Mesothelial cell of epicardium (in vitro differentiated cells): ENCODE data around the gene OR8S1. TPM values are rescaled to one million over a fixed set of nuclear protein-coding genes. Genes with fewer than 3 reads are reported as not detected.
"Not testable (repeated sequence)": the region's sequence is repeated elsewhere in the genome, so short reads cannot be mapped to it uniquely, and the experiment has no call there.

Source experiments
- DNase-seq, 2 experiments: peaks; one replicate each; pipeline ENCODE4 v3.0.0; 2021; ENCODE audit warnings: low spot score in 2 of 2; ENCODE audit not compliant: unreplicated experiment in 2 of 2
- H3K27ac Mint-ChIP-seq: 2 replicates; pipeline ENCODE4 v1.8.0; 2021; ENCODE audit warnings: mixed read lengths
- H3K27me3 Mint-ChIP-seq: 2 replicates; pipeline ENCODE4 v1.8.0; 2021; ENCODE audit warnings: low read depth, mixed read lengths
- H3K36me3 Mint-ChIP-seq: 2 replicates; pipeline ENCODE4 v1.8.0; 2021; ENCODE audit warnings: mixed read lengths
- H3K4me1 Mint-ChIP-seq: 2 replicates; pipeline ENCODE4 v1.8.0; 2021; ENCODE audit warnings: mixed read lengths
- H3K4me3 Mint-ChIP-seq: 2 replicates; pipeline ENCODE4 v1.8.0; 2021; ENCODE audit warnings: mild to moderate bottlenecking, moderate library complexity, mixed read lengths
- H3K9me3 Mint-ChIP-seq: 2 replicates; pipeline ENCODE4 v1.8.0; 2021; ENCODE audit warnings: mixed read lengths
- total RNA-seq: library from RNA; stranded (reverse); gene quantifications from 3 replicates; pipeline ENCODE4 v1.2.1, GENCODE V29; 2021
- TF ChIP-seq, protein P1 (sequence below): fragments of 200-600 bp; sonication (generic); IDR thresholded peaks from one replicate; pipeline ENCODE4 v1.5.0; 2021; ENCODE audit warnings: antibody characterized with exemption; ENCODE audit not compliant: unreplicated experiment

The OR8S1 gene
- total RNA-seq, 1 donor from 2014 or later, result not detected

DNA sequence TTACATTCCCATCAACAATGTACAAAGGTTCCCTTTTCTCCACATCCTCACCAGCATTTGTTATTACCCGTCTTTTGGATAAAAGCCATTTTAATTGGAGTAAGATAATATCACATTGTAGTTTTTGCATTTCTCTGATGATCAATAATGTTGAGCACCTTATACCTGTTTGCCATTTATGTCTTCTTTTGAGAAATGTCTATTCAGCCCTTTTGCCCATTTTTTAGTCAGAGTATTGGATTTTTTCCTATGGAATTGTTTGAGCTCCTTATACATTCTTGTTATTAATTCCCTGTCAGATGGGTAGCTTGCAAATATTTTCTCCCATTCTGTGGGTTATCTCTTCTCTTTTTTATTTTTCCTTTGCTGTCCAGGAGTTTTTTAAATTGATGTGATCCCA is 10.7 kb upstream of the OR8S1 start:
- no peaks in the 10 kb centered on the region for H3K36me3 Mint-ChIP-seq
- no peaks in the 10 kb centered on the region for H3K27me3 Mint-ChIP-seq
- H3K4me1 Mint-ChIP-seq, result no peaks in the 10 kb centered on the region
- DNase-seq, result no peak
- no peak overlapping the region for H3K4me3 Mint-ChIP-seq
- H3K27ac Mint-ChIP-seq, result no peak overlapping the region
- TF ChIP-seq, protein P1, sequence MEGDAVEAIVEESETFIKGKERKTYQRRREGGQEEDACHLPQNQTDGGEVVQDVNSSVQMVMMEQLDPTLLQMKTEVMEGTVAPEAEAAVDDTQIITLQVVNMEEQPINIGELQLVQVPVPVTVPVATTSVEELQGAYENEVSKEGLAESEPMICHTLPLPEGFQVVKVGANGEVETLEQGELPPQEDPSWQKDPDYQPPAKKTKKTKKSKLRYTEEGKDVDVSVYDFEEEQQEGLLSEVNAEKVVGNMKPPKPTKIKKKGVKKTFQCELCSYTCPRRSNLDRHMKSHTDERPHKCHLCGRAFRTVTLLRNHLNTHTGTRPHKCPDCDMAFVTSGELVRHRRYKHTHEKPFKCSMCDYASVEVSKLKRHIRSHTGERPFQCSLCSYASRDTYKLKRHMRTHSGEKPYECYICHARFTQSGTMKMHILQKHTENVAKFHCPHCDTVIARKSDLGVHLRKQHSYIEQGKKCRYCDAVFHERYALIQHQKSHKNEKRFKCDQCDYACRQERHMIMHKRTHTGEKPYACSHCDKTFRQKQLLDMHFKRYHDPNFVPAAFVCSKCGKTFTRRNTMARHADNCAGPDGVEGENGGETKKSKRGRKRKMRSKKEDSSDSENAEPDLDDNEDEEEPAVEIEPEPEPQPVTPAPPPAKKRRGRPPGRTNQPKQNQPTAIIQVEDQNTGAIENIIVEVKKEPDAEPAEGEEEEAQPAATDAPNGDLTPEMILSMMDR, result no peak
- H3K9me3 Mint-ChIP-seq, result peaks cover 37% of the 10 kb centered on the region

DNA sequence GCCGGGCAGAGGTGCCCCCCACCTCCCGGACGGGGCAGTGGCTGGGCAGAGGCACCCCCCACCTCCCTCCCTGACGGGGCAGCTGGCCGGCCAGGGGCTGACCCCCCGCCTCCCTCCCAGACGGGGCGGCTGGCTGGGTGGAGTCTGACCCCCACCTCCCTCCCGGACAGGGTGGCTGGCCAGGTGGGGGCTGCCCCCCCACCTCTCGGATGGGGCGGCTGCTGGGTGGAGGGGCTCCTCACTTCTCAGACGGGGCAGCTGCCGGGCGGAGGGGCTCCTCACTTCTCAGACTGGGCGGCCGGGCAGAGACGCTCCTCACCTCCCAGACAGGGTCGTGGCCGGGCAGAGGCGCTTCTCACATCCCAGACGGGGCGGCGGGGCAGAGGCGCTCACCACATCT is 5.1 kb upstream of the OR8S1 start:
- H3K27me3 Mint-ChIP-seq, H3K4me1 Mint-ChIP-seq, H3K36me3 Mint-ChIP-seq, DNase-seq, H3K9me3 Mint-ChIP-seq, H3K27ac Mint-ChIP-seq, H3K4me3 Mint-ChIP-seq: not testable (repeated sequence)

DNA sequence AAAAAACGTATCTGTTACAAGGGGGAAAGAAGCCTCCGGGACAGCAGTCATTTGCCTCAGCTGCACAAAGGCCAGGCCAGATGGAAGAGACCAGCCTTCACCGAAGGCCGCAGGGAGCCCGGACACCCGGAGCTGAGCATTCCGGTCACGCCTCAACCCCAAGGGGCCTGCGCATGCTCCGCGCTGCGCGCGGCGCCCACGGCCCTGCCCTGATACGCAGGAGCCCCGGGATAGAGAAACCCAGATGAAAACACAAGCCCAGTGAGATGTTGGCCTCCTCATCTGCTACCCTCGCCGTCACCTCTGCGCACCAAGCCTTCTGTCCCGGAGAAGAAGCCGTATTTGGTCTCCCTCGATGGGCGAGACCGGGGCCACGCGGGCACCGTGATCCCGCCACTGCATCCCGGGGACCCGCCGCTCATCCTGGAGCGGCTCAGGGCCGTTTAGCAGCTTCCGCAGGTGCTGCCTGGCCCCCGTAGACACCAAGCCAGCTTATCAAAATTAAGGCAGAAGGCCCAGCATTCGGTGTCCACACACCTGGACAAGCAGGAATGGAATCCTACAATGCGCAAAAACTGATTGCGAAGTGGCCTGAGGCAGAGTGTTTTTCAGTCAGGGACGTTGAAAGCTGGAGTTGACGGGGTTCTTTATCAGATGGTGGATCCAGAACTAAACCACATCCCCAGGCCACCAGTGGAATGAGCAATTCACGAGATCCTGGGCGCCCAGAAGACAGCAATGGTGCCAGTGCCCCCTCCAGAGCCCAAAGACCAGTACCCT is 2.6 kb downstream of the OR8S1 start:
- Mint-ChIP-seq H3K4me1 (no peaks in the 10 kb centered on the region), H3K9me3 (peaks cover 38% of the 10 kb centered on the region), H3K36me3 (no peaks in the 10 kb centered on the region), H3K27me3 (no peaks in the 10 kb centered on the region), H3K4me3 (no peak overlapping the region), H3K27ac (no peak overlapping the region)
- TF ChIP-seq, protein P1, result no peak
- no peak for DNase-seq

DNA sequence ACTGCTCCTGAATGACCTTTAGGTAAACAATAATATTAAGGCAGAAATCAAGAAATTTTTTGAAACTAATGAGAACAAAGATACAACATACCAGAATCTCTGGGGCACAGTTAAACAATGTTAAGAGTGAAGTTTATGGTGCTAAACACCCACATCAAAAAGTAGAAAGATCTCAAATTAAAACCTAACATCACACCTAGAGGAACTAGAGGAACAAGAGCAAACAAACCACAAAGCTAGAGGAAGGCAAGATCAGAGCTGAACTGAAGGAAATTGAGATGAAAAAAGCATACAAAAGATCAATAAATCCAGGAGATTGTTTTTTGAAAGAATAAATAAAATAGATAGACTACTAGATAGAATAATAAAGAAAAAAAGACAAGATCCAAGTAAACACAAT is 7.2 kb downstream of the OR8S1 start:
- no peak for DNase-seq
- H3K27ac Mint-ChIP-seq, result no peak overlapping the region
- no peaks in the 10 kb centered on the region for H3K4me1 Mint-ChIP-seq
- TF ChIP-seq, protein P1, result no peak
- H3K4me3 Mint-ChIP-seq, result no peak overlapping the region
- no peaks in the 10 kb centered on the region for H3K36me3 Mint-ChIP-seq
- no peaks in the 10 kb centered on the region for H3K27me3 Mint-ChIP-seq
- peaks cover 58% of the 10 kb centered on the region for H3K9me3 Mint-ChIP-seq

DNA sequence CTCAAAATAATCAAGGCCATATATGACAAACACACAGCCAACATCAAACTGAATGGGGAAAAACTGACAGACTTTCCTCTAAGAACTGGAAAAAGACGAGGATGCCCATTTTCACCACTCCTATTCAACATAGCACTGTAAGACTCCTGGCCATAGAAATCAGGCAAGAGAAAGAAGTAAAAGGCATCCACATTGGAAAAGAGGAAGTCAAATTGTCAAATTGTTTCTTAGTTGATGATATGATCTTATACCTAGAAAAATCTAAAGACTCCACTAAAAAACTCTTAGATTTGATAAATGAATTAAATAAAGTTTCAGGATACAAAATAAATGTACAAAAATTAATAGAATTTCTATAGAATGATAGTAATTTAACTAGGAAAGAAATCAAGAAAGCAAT is 11.2 kb downstream of the OR8S1 start:
- H3K27me3 Mint-ChIP-seq, result no peaks in the 10 kb centered on the region
- DNase-seq, result no peak
- H3K9me3 Mint-ChIP-seq, result peaks cover 54% of the 10 kb centered on the region
- H3K4me3 Mint-ChIP-seq, result no peak overlapping the region
- H3K4me1 Mint-ChIP-seq, result no peaks in the 10 kb centered on the region
- H3K36me3 Mint-ChIP-seq, result no peaks in the 10 kb centered on the region
- TF ChIP-seq, protein P1, result no peak
- no peak overlapping the region for H3K27ac Mint-ChIP-seq

DNA sequence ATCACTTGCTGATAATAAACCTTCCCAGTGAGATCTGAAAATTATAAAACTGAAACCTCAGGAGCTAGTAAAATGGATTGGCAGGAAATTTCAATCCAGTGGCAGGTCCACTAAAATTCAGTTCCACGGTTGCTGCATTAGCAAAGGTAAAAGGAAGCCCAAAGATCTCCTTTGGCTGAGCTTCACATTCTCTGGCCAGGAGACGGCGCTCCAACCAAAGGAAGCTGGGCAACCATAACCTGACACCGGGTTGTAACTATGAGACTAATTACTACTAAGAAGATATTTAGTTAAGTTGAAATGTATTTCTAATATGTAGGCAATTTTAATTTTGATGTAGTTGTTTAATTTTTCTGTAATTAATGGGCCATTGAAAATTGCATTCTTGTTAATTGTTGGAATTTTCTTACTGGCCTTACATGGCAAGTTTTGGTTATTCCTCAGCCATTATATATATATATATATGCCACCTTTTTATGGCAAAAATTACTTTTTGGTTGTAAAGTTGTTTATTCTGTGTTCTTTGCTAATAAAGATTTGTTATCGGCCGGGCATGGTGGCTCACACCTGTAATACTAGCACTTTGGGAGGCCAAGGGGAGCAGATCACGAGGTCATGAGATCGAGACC is 17.0 kb downstream of the OR8S1 start:
- peaks cover 10% of the 10 kb centered on the region for H3K9me3 Mint-ChIP-seq
- peaks cover 7% of the 10 kb centered on the region for H3K27me3 Mint-ChIP-seq
- TF ChIP-seq, protein P1, result no peak
- no peak overlapping the region for H3K27ac Mint-ChIP-seq
- H3K4me3 Mint-ChIP-seq, result no peak overlapping the region
- no peak for DNase-seq
- no peaks in the 10 kb centered on the region for H3K4me1 Mint-ChIP-seq
- no peaks in the 10 kb centered on the region for H3K36me3 Mint-ChIP-seq
